ENCODE data around the gene TSPOAP1. TPM values are rescaled to one million over a fixed set of nuclear protein-coding genes. Genes with fewer than 3 reads are reported as not detected.

Gene TSPOAP1
- total RNA-seq, 1 donor from 2014 or later = 101 TPM

GRCh38 chr17:58277802-58278595 lies 50.6 kb downstream of the TSPOAP1 start:
- no peak for DNase-seq (ENCODE audit: low spot score, unreplicated experiment)
- H3K4me3 Mint-ChIP-seq (ENCODE audit: low read depth) = no peak overlapping the region
- no peak overlapping the region for H3K27ac Mint-ChIP-seq
- no peak for TF ChIP-seq CTCF (IDR thresholded peaks at IDR 0.05; ENCODE audit: unreplicated experiment)
- H3K4me1 Mint-ChIP-seq (ENCODE audit: low read depth) = no peaks in the 10 kb centered on the region
- no peaks in the 10 kb centered on the region for H3K36me3 Mint-ChIP-seq (ENCODE audit: insufficient read depth)
- peaks cover 26% of the 10 kb centered on the region for H3K27me3 Mint-ChIP-seq
- H3K9me3 Mint-ChIP-seq (ENCODE audit: low read depth) = no peaks in the 10 kb centered on the region

- no peaks in the 10 kb centered on the region for H3K4me1 Mint-ChIP-seq (ENCODE audit: low read depth)
- TF ChIP-seq CTCF (IDR thresholded peaks at IDR 0.05; ENCODE audit: unreplicated experiment) = peak; percentile 29
- H3K4me3 Mint-ChIP-seq (ENCODE audit: low read depth) = no peak overlapping the region
- DNase-seq (ENCODE audit: low spot score, unreplicated experiment) = no peak
- H3K27me3 Mint-ChIP-seq = peaks cover 26% of the 10 kb centered on the region
- no peak overlapping the region for H3K27ac Mint-ChIP-seq
- H3K36me3 Mint-ChIP-seq (ENCODE audit: insufficient read depth) = no peaks in the 10 kb centered on the region
- no peaks in the 10 kb centered on the region for H3K9me3 Mint-ChIP-seq (ENCODE audit: low read depth)
These were observed 51.3 kb downstream of the TSPOAP1 start for GRCh38 chr17:58277107-58277801.

GRCh38 chr17:58276423-58276822 lies 52.2 kb downstream of the TSPOAP1 start:
- no peaks in the 10 kb centered on the region for H3K9me3 Mint-ChIP-seq (ENCODE audit: low read depth)
- no peak overlapping the region for H3K27ac Mint-ChIP-seq
- no peaks in the 10 kb centered on the region for H3K4me1 Mint-ChIP-seq (ENCODE audit: low read depth)
- no peak overlapping the region for H3K4me3 Mint-ChIP-seq (ENCODE audit: low read depth)
- no peak for DNase-seq (ENCODE audit: low spot score, unreplicated experiment)
- no peaks in the 10 kb centered on the region for H3K36me3 Mint-ChIP-seq (ENCODE audit: insufficient read depth)
- peaks cover 26% of the 10 kb centered on the region for H3K27me3 Mint-ChIP-seq
- no peak for TF ChIP-seq CTCF (IDR thresholded peaks at IDR 0.05; ENCODE audit: unreplicated experiment)

- no peak overlapping the region for H3K27ac Mint-ChIP-seq
- H3K27me3 Mint-ChIP-seq = peaks cover 24% of the 10 kb centered on the region
- no peaks in the 10 kb centered on the region for H3K9me3 Mint-ChIP-seq (ENCODE audit: low read depth)
- H3K4me3 Mint-ChIP-seq (ENCODE audit: low read depth) = no peak overlapping the region
- H3K36me3 Mint-ChIP-seq (ENCODE audit: insufficient read depth) = no peaks in the 10 kb centered on the region
- no peak for TF ChIP-seq CTCF (IDR thresholded peaks at IDR 0.05; ENCODE audit: unreplicated experiment)
- no peak for DNase-seq (ENCODE audit: low spot score, unreplicated experiment)
- no peaks in the 10 kb centered on the region for H3K4me1 Mint-ChIP-seq (ENCODE audit: low read depth)
These were observed 53.2 kb downstream of the TSPOAP1 start for GRCh38 chr17:58275417-58275816.

GRCh38 chr17:58273453-58274104 lies 55.0 kb downstream of the TSPOAP1 start:
- no peak overlapping the region for H3K4me3 Mint-ChIP-seq (ENCODE audit: low read depth)
- no peak for DNase-seq (ENCODE audit: low spot score, unreplicated experiment)
- no peaks in the 10 kb centered on the region for H3K4me1 Mint-ChIP-seq (ENCODE audit: low read depth)
- H3K9me3 Mint-ChIP-seq (ENCODE audit: low read depth) = no peaks in the 10 kb centered on the region
- H3K27ac Mint-ChIP-seq = no peak overlapping the region
- TF ChIP-seq CTCF (IDR thresholded peaks at IDR 0.05; ENCODE audit: unreplicated experiment) = no peak
- H3K27me3 Mint-ChIP-seq = peaks cover 15% of the 10 kb centered on the region
- H3K36me3 Mint-ChIP-seq (ENCODE audit: insufficient read depth) = no peaks in the 10 kb centered on the region

Measured in progenitor cell of endocrine pancreas (in vitro differentiated cells).